Measurements from ENCODE around the gene PEX14.

DNA sequence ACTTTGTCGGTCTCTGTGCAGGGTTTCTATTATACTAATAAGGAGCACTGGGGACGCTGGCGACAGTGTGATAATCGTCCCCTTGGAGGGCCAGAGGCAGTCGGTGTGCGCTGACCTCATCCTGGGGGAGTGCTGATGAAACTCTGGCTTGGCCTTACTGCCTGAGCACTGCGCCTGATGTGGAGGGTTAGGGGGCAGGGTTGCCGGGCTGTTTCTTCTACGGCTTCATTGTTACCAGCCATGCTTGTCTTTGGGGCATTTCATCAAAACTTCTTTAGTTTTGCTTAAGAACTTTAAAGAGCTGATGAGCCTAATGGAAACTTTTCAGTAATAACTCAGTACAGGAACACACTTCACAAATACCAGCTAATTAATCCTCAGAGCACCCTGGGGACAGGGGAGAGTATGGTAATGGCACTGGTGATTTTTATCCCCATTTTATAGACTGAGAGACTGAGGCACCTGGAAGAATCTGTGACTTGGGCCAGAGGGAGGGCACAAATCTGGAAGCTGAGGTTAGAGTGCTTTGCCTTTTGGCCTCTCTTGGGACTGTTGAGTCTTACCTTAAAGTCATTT, 81.8 kb downstream of the PEX14 start:
- TF ChIP-seq POLR2A (IDR thresholded peaks at IDR 0.05), result no peak
- TF ChIP-seq, protein P1, sequence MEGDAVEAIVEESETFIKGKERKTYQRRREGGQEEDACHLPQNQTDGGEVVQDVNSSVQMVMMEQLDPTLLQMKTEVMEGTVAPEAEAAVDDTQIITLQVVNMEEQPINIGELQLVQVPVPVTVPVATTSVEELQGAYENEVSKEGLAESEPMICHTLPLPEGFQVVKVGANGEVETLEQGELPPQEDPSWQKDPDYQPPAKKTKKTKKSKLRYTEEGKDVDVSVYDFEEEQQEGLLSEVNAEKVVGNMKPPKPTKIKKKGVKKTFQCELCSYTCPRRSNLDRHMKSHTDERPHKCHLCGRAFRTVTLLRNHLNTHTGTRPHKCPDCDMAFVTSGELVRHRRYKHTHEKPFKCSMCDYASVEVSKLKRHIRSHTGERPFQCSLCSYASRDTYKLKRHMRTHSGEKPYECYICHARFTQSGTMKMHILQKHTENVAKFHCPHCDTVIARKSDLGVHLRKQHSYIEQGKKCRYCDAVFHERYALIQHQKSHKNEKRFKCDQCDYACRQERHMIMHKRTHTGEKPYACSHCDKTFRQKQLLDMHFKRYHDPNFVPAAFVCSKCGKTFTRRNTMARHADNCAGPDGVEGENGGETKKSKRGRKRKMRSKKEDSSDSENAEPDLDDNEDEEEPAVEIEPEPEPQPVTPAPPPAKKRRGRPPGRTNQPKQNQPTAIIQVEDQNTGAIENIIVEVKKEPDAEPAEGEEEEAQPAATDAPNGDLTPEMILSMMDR (IDR thresholded peaks at IDR 0.05), result no peak
